Kidney epithelial cell (primary cell): ENCODE results near the gene LDLRAP1. TPM values are rescaled to one million over a fixed set of nuclear protein-coding genes. Genes with fewer than 3 reads are reported as not detected.

Source experiments
- DNase-seq: peaks from one replicate; pipeline ENCODE4 v3.0.0-alpha.2; 2010; ENCODE audit warnings: low read depth
- H3K27me3 ChIP-seq: 2 replicates; pipeline ENCODE4 v1.6.0; 2011; ENCODE audit warnings: low read length; ENCODE audit not compliant: control insufficient read depth, insufficient read depth
- H3K36me3 ChIP-seq: 2 replicates; pipeline ENCODE4 v1.5.1; 2011; ENCODE audit warnings: low read length; ENCODE audit not compliant: control insufficient read depth, insufficient read depth
- H3K4me3 ChIP-seq: 2 replicates; pipeline ENCODE4 v1.5.1; 2011; ENCODE audit warnings: low read depth, mild to moderate bottlenecking, control low read depth, low read length
- total RNA-seq: library from RNA; depleted of rRNA; stranded (reverse); fragments of >200 nt; gene quantifications from 2 replicates; pipeline ENCODE4 v1.2.3, GENCODE V29; 2015
- TF ChIP-seq, protein P1 (sequence below): IDR thresholded peaks from 2 replicates; pipeline ENCODE4 v1.5.1; 2011; ENCODE audit warnings: mild to moderate bottlenecking, moderate library complexity, low read length, control low read depth, inconsistent platforms; ENCODE audit not compliant: insufficient read depth, poor library complexity, severe bottlenecking

LDLRAP1 gene
- total RNA-seq, 1 donor from 2014 or later, result 7.5 TPM

DNA sequence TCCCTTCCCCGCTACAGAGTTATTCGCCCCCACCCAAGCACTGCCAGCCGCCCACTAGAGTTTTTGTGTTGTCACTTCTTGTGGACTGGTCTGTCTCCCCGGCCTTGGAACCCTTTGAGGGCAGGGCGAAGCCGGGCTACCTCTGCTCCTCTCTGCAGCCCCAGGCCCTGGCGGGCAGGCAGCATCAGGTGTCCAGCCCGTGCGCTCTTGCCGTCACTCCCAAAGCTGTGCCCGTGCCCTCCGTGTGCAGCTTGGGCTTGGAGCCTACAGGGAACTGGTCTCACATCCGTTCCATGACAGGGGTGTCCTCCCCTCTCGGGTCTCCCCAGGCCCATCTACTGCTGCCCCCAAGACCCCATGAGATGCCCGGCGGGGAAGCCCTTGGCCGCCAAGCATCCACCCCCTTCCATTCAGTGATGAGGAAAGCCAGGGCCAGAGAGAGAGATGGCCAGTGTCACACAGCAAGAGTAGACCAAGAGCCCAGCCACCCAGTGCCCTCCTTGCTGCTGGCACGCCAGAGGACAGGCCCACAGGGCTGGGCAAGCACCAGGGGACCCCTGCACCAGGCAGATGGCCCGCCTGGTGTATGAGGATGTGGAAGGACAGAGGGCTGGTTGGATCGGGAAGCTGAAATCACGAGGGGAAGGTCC lies 15.3 kb upstream of the LDLRAP1 start:
- H3K36me3 ChIP-seq, result no peaks in the 10 kb centered on the region
- TF ChIP-seq, protein P1, sequence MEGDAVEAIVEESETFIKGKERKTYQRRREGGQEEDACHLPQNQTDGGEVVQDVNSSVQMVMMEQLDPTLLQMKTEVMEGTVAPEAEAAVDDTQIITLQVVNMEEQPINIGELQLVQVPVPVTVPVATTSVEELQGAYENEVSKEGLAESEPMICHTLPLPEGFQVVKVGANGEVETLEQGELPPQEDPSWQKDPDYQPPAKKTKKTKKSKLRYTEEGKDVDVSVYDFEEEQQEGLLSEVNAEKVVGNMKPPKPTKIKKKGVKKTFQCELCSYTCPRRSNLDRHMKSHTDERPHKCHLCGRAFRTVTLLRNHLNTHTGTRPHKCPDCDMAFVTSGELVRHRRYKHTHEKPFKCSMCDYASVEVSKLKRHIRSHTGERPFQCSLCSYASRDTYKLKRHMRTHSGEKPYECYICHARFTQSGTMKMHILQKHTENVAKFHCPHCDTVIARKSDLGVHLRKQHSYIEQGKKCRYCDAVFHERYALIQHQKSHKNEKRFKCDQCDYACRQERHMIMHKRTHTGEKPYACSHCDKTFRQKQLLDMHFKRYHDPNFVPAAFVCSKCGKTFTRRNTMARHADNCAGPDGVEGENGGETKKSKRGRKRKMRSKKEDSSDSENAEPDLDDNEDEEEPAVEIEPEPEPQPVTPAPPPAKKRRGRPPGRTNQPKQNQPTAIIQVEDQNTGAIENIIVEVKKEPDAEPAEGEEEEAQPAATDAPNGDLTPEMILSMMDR, result no peak
- peaks cover 15% of the 10 kb centered on the region for H3K27me3 ChIP-seq
- H3K4me3 ChIP-seq, result no peak overlapping the region
- DNase-seq, result no peak

- TF ChIP-seq, protein P1, result no peak
- Histone ChIP-seq H3K4me3 (no peak overlapping the region), H3K27me3 (peaks cover 15% of the 10 kb centered on the region), H3K36me3 (no peaks in the 10 kb centered on the region)
- DNase-seq, result no peak
These were observed 14.4 kb upstream of the LDLRAP1 start for GRCh38 chr1:25528881-25529517.

DNA sequence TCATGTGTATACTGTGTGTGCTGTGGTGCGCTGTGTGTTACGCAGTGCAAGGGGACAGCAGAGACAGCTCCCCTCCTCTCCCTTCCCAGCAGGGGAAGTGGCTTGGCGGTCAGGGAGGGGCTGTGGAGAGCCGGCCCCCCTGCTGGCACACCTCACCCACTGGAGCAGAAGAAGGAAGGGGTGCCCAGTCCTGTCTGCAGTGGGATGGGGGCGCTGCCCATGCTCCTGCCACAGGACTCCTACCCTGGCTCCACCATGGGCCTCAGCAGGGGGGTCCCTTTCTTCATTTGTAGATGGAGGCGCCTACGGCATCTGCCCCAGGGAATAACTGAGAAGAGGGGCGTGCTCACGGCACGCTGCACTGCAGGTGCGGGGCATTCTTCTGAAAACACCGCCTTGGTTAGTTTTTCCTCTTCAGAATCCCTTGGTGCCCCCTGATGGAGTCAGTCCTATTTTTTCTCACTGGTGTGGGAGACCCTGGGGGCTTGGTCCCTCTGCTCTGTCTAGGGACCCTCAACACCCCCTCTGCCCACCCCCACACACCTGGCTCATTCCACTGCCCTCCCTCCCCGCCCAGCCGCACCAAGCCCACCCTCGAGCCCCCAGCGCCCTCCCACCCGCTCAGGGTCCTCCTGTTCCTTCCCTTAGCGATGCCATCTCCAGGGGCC lies 13.8 kb upstream of the LDLRAP1 start:
- no peaks in the 10 kb centered on the region for H3K36me3 ChIP-seq
- H3K27me3 ChIP-seq, result peaks cover 12% of the 10 kb centered on the region
- no peak for DNase-seq
- TF ChIP-seq, protein P1, result no peak
- H3K4me3 ChIP-seq, result no peak overlapping the region

DNA sequence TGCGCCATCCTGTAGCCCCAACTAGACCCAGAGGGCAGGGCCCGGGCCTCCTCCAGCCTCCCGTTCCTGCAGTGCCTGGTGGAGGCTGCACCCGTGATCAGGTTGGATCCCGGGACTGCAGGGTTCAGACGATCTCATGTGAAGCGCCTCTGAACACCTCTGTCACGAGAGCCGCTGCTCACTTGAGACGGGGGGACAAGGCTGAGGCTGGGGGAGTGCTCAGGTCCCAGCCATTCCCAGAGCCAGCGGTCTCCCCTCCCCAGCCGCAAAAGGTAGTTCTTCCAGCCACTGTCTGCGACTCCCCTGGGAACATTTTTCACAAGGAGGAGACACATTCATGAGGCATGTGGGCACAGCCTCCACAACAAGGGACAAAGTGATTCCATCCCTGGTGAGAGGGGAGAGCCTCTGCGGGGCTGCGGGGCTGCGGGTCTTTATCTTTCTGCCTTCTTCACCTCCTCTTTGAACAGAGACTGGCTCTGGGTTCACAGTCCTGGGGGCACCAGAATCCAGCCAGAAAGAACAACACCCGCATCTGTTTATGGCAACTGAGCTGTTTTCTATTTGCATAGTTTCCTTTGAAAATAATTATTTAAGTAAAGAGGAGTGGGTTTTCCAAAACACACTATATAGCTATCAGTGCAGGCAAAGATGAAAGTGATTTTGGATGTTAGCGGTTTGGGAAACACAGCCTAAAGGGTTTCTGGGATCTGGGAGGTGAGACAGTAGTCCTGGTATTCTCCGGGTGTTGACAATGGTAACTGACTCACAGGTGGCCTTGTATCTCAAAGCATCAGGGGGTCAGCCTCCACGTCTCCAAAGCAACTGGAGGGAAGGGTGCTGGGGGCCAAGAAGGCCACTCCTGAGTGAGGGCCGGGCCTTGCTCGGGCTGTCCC lies 13.0 kb upstream of the LDLRAP1 start:
- peaks cover 12% of the 10 kb centered on the region for H3K27me3 ChIP-seq
- no peak for DNase-seq
- no peaks in the 10 kb centered on the region for H3K36me3 ChIP-seq
- no peak overlapping the region for H3K4me3 ChIP-seq
- TF ChIP-seq, protein P1, result no peak

DNA sequence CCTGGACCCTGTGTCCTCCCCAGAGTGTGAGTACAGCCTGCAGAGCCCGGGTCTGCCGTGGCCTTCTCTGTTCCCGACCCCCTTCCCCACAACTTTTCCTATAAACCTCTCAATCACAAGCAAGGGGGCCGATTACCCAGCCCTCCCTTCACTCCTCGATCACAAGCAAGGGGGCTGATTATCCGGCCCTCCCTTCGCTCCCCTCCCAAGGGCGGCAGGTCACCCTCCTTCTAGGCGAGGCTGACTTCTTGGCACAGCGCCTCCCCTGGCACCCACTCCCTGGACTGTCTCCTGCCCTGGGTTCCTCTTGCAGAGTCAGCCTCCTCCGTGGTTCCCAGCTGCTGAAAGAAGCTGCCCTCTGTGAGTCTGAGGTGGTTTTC lies 12.3 kb upstream of the LDLRAP1 start:
- peaks cover 12% of the 10 kb centered on the region for H3K27me3 ChIP-seq
- no peak for DNase-seq
- H3K36me3 ChIP-seq, result no peaks in the 10 kb centered on the region
- H3K4me3 ChIP-seq, result no peak overlapping the region
- TF ChIP-seq, protein P1, result no peak
